Left lobe of liver (tissue), 2 donors: ENCODE measurements around the gene MPPED2. TPM values are rescaled to one million over a fixed set of nuclear protein-coding genes. Genes with fewer than 3 reads are reported as not detected.
A peak's percentile ranks its signal among the peaks of the same experiment; 100 is the strongest.

Source experiments
- ATAC-seq: fragments of 200-7000 bp; cut with Tn5 transposase; one replicate; pipeline ENCODE4 v1.9.1; 2020; ENCODE audit warnings: mild to moderate bottlenecking, moderate library complexity
- DNase-seq: peaks from one replicate; pipeline ENCODE4 v3.0.0-alpha.2; 2020; ENCODE audit warnings: low spot score
- total RNA-seq: library from RNA; stranded (reverse); gene quantifications from one replicate; pipeline ENCODE4 v1.2.1, GENCODE V29; 2021
- donor health status: DM: no; HTN: no; CAD: no; lungs with moderate emphysema.
- donor health status: DM: no; HTN: yes; CAD: no.

MPPED2 gene
- total RNA-seq, 1 donor from 2014 or later: 1.0 TPM

DNA sequence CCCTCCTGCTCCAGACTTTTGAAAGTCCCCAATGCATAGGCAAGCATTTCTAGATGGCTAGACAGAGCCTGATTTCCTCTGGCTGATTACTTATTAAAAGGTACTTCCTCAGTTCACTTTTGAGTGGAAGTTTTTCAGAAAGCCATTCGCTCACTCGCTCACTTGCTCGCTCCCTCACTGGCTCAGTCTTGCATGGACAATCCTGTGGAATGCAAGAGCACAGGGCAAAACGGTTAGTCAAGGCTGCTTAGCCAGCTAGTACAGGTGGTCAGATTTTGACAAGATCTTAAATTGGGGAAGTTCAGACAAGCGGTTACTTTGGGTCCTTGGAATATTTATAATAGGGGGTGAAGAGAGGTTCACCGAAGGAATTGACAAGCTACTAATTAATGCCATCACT, 162.3 kb downstream of the MPPED2 start:
- no peak for ATAC-seq
- no peak for DNase-seq

DNA sequence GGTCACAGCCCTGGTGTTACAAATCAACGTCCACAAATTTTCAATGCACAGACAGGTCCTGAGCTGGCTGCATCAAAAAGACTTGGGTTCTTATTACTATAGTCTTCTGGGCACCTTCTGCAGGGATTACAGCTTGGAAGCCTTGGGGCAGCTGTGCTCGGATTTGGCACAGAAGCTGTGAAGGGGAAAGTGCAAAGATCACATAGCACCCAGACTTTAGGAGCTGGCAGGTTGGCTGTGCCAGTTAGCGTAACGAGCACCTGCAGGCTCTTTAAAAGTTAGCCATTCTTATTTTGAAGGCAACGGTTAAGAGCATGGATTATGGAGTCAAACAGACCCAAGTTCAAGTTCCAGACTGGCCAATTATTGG, 162.9 kb downstream of the MPPED2 start:
- peak; percentile 49 for DNase-seq
- peak; percentile 89 for ATAC-seq

- no peak for DNase-seq
- peak; percentile 67 for ATAC-seq
These were observed 163.5 kb downstream of the MPPED2 start for GRCh38 chr11:30422447-30423278.

GRCh38 chr11:30420233-30420787, 165.8 kb downstream of the MPPED2 start:
- no peak for DNase-seq
- no peak for ATAC-seq

- ATAC-seq: no peak
- no peak for DNase-seq
These were observed 171.3 kb downstream of the MPPED2 start for GRCh38 chr11:30414806-30415205.

DNA sequence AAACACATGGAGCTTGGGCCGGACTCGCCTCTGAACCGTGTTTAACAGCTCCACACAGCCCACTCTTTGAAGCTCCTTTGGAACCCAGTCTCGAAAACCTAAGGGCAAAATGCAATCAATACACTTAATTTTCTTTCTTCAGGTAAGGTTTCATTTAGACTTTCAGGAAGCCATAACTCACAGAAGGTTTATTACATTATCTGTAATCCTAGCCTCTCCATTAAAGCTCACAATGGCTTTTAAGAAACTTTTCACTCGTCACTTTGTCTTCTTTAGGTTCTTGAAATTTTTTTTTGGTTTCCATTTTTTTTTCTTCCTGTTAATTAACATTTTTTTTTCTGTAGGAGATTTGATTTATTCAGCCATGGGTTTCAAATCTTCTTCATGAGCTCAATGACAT, 171.9 kb downstream of the MPPED2 start:
- ATAC-seq (no peak), DNase-seq (no peak)

GRCh38 chr11:30412509-30412908, 173.6 kb downstream of the MPPED2 start:
- no peak for ATAC-seq

DNA sequence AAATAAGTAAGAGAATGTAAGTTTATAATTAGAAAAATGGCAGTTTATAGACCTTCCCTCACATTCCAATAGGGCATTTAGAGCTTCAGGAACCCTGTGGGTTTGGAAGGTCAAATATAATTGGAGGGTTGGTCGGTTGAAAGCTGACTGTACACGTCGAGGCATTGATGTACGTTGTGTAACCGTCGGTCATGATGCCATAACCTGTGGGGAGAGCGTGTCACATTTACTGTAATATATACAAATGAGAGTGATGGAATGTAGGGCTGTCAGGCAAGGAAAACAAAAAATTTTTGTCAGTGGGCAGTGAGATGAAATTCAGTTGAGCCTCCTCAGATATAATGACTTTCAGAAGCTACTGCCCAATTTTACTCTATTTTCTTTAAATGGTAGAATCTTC, 174.8 kb downstream of the MPPED2 start:
- ATAC-seq (no peak), DNase-seq (no peak)

More at GRCh38 chr11:30412509-30412908, 173.6 kb downstream of the MPPED2 start:
- no peak for DNase-seq

DNA sequence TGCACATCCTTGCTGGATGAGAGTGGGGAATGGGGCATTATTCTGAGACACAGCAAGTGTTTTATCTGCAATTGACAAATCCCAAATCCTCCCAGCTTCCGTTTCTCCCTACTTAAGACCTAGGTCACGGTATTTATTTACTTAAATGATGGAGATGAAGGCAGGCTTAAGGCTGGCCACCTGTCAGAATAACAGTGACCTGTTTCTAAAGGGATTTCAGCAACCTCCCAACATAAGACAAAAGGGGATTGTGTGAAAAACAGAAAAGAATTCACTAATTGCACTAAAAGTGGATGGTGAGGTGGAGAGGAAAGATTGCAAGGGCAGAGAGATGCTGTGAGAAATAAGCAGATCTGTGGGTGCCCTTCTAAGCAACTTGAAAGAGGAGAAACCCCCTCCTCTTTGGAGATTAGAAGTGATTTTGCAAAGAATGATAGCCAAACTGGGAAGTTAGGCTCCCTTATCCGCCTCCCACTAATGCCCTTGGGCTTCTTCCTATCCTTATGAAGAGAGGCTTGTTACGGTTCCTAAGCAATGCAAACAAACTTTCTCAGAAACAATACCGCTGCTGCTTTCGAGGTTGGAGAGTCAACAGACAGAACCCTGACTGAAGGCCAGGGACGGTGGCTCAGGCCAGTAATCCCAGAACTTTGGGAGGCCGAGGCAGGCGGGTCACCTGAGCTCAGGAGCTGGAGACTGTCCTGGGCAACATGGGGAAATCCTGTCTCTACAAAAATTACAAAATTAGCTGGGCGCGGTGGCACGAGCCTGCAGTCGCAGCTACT, 179.0 kb downstream of the MPPED2 start:
- DNase-seq: no peak
- no peak for ATAC-seq

GRCh38 chr11:30405385-30405784, 180.8 kb downstream of the MPPED2 start:
- ATAC-seq (no peak), DNase-seq (no peak)

GRCh38 chr11:30404136-30404535, 182.0 kb downstream of the MPPED2 start:
- no peak for ATAC-seq
- no peak for DNase-seq

- ATAC-seq: no peak
- no peak for DNase-seq
These were observed 190.4 kb downstream of the MPPED2 start for GRCh38 chr11:30395751-30396150.

DNA sequence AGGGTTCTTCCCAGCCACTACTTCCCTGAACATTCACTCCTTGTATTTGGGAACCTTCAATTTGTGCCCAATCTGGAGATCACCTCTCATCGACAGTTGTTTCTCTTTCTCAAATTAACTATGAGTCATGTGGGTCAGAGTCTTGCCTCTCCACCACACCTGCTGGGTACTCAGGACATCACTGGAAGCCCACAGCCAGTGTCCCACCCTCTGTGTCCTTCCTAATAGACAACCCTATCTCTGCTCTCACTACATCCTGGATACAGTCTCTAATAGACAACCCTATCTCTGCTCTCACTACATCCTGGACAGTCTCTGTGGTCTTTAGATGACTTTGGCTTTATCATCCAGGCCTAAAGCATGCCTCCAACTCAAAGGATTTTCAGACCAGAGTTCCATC, 193.1 kb downstream of the MPPED2 start:
- DNase-seq: no peak
- ATAC-seq: no peak

DNA sequence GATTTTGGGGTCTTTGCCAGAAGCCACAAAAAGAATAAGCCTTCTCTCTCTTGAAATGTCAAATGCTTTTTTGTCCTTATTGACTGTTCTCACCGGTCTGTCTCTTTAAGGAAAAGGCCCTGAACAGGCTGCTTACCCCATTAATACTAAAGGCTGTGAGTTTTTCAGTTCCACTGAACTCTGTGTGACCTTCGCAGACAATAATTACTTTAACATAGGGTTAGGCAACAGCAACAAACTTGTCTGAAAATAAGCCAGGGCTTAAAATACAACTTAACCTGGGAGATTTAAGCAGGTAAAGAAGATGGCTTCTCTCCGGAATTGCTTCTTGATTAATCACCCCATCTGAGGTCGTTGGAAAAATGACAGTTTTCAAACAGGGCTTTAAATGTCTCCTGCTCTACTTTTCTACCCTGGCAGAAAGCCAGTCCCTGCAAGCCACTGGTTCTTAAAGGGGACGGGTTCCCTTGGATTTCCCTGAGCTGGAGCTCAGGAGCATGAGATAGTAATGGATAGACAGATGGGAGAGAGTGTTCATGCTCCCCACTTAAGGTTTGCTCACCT, 193.8 kb downstream of the MPPED2 start:
- ATAC-seq: peak; percentile 65
- no peak for DNase-seq

DNA sequence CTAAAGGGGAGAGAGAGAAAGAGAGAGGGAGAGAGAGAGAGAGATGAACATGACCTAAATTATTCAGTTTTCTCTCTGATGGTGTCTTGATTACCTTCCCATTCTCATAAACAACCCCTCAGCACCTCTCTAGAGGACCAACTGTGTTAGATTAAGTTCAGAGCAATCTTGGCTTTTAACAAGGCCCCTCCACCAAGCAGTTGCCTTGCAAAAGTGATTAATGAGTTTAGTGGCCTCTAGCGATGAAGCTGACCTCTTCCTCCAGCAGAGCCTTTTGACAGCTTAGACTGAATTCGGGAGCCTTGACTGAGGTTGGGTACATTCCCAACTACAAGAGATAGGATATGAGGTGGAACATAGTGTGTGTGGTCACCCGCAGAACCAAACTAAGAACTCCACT, 197.2 kb downstream of the MPPED2 start:
- ATAC-seq (no peak), DNase-seq (no peak)

GRCh38 chr11:30387891-30388861, 198.0 kb downstream of the MPPED2 start:
- DNase-seq: no peak
- no peak for ATAC-seq

DNA sequence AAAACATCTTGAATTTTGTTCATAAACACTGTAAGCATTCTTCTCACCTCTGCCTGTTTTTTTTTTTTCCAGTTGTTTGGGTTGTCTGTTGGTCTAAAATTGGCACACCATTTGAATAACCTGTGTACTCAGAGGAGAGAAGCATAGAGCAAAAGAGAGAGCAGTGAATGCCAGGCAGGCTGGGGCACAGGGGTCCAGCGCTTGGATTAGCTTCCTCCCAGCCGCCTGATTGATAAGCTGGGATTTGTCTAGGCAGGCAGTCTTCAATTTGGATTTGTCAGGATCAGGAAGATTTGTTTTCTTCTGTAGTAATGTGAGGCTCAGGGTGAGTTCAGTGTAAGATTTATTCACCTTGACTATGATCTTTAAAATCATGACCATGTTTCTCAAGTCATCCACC, 204.3 kb downstream of the MPPED2 start:
- DNase-seq (no peak), ATAC-seq (no peak)

GRCh38 chr11:30380846-30381245, 205.3 kb downstream of the MPPED2 start:
- no peak for ATAC-seq
- no peak for DNase-seq

DNA sequence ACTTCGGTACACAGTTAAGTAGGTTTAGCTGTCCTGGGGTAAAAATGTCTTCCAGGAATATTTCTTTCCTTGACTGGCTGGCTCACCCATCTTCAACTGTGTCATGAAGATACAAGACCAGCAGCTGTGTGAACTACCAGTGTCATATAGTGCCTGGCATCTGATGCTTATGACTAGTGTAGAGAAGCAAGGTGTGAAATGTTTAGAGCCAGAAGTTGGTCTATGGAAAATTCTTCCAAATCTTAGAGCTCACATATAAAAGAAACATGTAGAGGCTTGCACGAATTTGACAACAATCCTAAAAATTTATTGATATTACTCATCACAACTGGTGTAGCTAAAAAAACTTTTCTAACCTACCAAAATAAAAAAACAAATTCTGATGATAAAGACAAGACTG, 208.8 kb downstream of the MPPED2 start:
- DNase-seq (no peak), ATAC-seq (no peak)

DNA sequence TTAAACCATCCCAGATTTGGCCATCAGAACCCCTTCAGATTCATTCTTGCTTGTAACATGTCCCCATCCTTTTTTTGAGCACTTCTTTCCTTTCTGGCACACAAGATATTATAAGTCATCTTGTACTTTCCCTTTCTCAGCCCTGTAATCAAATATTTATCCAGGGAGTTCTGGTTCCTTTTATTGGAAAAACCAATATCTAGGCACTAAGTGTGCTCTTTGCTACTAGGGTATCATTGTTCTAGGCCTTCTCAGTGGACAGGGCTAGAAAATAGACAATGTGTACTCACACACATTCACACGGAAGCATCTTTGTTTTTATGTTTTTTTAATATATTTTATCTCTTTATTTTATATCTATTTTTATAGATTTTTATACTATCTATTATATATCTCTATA, 216.0 kb downstream of the MPPED2 start:
- DNase-seq (no peak), ATAC-seq (no peak)
